Osteocyte (in vitro differentiated cells): ENCODE data around the gene RABGAP1L. TPM values are rescaled to one million over a fixed set of nuclear protein-coding genes. Genes with fewer than 3 reads are reported as not detected.
"Not testable (repeated sequence)": the region's sequence is repeated elsewhere in the genome, so short reads cannot be mapped to it uniquely, and the experiment has no call there.

ENCODE experiments used
- DNase-seq: peaks from one replicate; pipeline ENCODE4 v3.0.0; 2021; ENCODE audit warnings: mixed read lengths; ENCODE audit not compliant: unreplicated experiment; ENCODE audit errors: extremely low spot score
- H3K27ac Mint-ChIP-seq: one replicate; pipeline ENCODE4 v1.8.0; 2021; ENCODE audit warnings: mild to moderate bottlenecking, mixed read lengths; ENCODE audit not compliant: unreplicated experiment
- H3K27me3 Mint-ChIP-seq: one replicate; pipeline ENCODE4 v1.8.0; 2021; ENCODE audit warnings: mixed read lengths; ENCODE audit not compliant: unreplicated experiment
- H3K36me3 Mint-ChIP-seq: one replicate; pipeline ENCODE4 v1.8.0; 2021; ENCODE audit warnings: mixed read lengths; ENCODE audit not compliant: unreplicated experiment
- H3K4me1 Mint-ChIP-seq: one replicate; pipeline ENCODE4 v1.8.0; 2021; ENCODE audit warnings: mixed read lengths; ENCODE audit not compliant: unreplicated experiment
- H3K4me3 Mint-ChIP-seq: one replicate; pipeline ENCODE4 v1.8.0; 2021; ENCODE audit warnings: mild to moderate bottlenecking, moderate library complexity, mixed read lengths; ENCODE audit not compliant: unreplicated experiment
- H3K9me3 Mint-ChIP-seq: one replicate; pipeline ENCODE4 v1.8.0; 2021; ENCODE audit warnings: mixed read lengths; ENCODE audit not compliant: unreplicated experiment
- CTCF ChIP-seq: fragments of 200-600 bp; sonication (generic); IDR thresholded peaks from 2 replicates; pipeline ENCODE4 v1.5.0; 2021; ENCODE audit warnings: antibody characterized with exemption, mild to moderate bottlenecking, moderate library complexity
- total RNA-seq: library from RNA; stranded (reverse); gene quantifications from 2 replicates; pipeline ENCODE4 v1.2.1, GENCODE V29; 2021

RABGAP1L gene
- total RNA-seq, 1 donor from 2014 or later, result 29.3 TPM

GRCh38 chr1:174131032-174131638 lies 28.2 kb upstream of the RABGAP1L start:
- Mint-ChIP-seq H3K4me1 (peaks cover 2% of the 10 kb centered on the region), H3K27me3 (peaks cover 21% of the 10 kb centered on the region), H3K4me3 (no peak overlapping the region), H3K27ac (no peak overlapping the region), H3K36me3 (no peaks in the 10 kb centered on the region), H3K9me3 (peaks cover 7% of the 10 kb centered on the region)
- TF ChIP-seq CTCF, result no peak
- DNase-seq, result no peak

DNA sequence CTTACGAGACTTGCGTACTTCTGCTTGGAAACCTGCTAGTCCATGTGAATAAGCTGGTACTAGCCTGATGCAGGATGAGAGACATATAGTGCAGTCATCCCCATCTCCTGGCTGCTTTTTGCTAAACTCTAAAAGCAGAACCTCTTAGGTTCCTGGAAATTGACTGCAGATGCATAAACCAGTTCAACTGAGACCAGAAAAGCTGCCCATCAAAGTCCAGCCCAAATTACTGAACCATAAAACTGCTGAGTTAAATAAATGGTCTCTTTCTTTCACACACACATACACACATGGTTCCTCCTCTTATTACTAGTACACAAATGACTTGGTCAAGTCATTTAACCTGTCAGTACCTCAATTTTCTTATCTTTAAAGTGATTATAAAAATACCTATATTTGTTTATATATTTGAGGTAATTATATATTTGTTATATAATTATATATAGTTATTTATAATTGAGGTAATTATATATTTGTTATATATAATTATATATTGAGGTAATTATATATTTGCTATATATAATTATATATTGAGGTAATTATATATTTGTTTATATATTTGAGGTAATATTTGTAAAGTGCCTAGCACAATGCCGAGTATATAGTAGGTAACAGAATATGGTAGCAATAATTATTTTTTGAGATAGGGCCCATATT lies 25.2 kb upstream of the RABGAP1L start:
- no peak overlapping the region for H3K27ac Mint-ChIP-seq
- peaks cover 2% of the 10 kb centered on the region for H3K4me1 Mint-ChIP-seq
- H3K36me3 Mint-ChIP-seq, result no peaks in the 10 kb centered on the region
- TF ChIP-seq CTCF, result no peak
- no peak for DNase-seq
- H3K27me3 Mint-ChIP-seq, result peaks cover 6% of the 10 kb centered on the region
- no peaks in the 10 kb centered on the region for H3K9me3 Mint-ChIP-seq
- no peak overlapping the region for H3K4me3 Mint-ChIP-seq

DNA sequence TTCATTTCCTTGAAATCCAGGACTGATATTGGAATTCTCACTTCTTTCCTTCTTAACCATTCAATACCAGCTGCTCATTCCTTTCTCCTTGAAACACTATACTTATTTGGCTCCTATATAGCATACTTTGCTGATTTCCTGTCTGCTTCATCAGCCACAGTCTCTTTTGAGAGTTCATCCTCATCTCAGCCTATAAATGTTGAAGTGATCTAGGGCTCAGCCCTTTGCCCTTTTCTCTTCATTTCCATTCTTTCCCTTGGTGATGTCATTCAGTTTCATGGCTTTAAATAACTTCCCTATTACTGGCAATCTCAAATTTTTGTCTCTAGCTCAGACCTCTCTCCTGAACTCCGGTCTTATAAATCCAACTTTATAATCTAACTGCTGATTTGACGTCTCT lies 24.1 kb upstream of the RABGAP1L start:
- no peaks in the 10 kb centered on the region for H3K36me3 Mint-ChIP-seq
- peaks cover 2% of the 10 kb centered on the region for H3K4me1 Mint-ChIP-seq
- no peak overlapping the region for H3K27ac Mint-ChIP-seq
- no peak for TF ChIP-seq CTCF
- H3K27me3 Mint-ChIP-seq, result peaks cover 10% of the 10 kb centered on the region
- no peaks in the 10 kb centered on the region for H3K9me3 Mint-ChIP-seq
- no peak for DNase-seq
- no peak overlapping the region for H3K4me3 Mint-ChIP-seq

DNA sequence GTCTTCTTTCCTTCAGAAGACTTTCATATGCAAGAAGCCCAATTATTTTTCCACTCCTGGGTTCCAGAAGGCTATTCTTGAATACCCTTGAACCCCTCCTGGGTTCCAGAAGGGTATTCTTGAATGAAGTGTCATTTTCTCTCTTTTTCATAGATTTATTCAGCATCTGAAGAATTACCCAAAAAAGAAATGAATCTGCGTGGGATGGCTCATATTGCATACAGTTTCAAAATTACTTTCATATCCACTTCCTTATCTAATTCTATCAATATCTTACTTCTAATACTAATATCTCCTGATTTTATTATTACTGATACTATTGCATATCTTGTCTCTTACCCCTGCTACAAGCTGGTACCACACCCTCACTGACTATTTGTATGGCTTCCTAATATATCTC lies 22.6 kb upstream of the RABGAP1L start:
- Mint-ChIP-seq H3K4me3 (no peak overlapping the region), H3K9me3 (no peaks in the 10 kb centered on the region), H3K27me3 (peaks cover 15% of the 10 kb centered on the region), H3K36me3 (no peaks in the 10 kb centered on the region), H3K27ac (no peak overlapping the region), H3K4me1 (peaks cover 2% of the 10 kb centered on the region)
- DNase-seq, result no peak
- TF ChIP-seq CTCF, result no peak

GRCh38 chr1:174142836-174143235 lies 16.5 kb upstream of the RABGAP1L start:
- H3K27me3 Mint-ChIP-seq, result peaks cover 29% of the 10 kb centered on the region
- no peaks in the 10 kb centered on the region for H3K36me3 Mint-ChIP-seq
- no peak overlapping the region for H3K27ac Mint-ChIP-seq
- no peak for DNase-seq
- H3K9me3 Mint-ChIP-seq, result peaks cover 13% of the 10 kb centered on the region
- no peaks in the 10 kb centered on the region for H3K4me1 Mint-ChIP-seq
- no peak for TF ChIP-seq CTCF
- H3K4me3 Mint-ChIP-seq, result no peak overlapping the region

DNA sequence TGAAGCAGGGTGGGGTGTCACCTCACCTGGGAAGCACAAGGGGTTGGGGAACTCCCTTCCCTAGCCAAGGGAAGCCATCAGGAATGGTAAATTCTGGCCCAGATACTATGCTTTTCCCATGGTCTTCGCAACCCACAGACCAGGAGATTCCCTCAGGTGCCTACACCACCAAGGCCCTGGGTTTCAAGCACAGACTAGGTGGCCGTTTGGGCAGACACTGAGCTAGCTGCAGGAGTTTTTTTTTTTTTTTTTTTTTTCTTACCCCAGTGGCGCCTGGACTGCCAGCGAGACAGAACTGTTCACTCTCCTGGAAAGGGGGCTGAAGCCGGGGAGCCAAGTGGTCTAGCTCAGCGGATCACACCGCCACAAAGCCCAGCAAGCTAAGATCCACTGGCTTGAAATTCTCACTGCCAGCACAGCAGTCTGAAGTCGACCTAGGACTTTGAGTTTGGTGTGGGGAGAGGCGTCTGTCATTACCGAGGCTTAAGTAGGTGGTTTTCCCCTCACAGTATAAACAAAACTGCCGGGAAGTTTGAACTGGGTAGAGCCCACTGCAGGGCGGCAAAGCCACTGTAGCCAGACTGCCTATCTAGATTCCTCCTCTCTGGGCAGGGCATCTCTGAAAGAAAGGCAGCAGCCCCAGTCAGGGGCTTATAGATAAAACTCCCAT lies 15.5 kb upstream of the RABGAP1L start:
- not testable (repeated sequence) for H3K4me3 Mint-ChIP-seq, H3K36me3 Mint-ChIP-seq, H3K27ac Mint-ChIP-seq, DNase-seq, H3K4me1 Mint-ChIP-seq
- peaks cover 29% of the 10 kb centered on the region for H3K27me3 Mint-ChIP-seq
- H3K9me3 Mint-ChIP-seq, result peaks cover 13% of the 10 kb centered on the region

DNA sequence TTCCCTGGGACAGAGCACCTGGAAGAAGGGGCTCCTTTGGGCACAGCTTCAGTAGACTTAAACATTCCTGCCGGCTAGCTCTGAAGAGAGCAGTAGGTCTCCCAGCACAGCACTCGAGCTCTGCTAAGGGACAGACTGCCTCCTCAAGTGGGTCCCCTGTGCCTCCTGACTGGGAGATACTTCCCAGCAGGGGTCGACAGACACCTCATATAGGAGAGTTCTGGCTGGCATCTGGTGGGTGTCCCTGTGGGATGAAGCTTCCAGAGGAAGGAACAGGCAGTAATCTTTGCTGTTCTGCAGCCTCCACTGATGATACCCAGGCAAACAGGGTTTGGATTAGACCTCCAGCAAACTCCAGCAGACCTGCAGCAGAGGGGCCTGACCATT lies 14.9 kb upstream of the RABGAP1L start:
- H3K27ac Mint-ChIP-seq, H3K4me3 Mint-ChIP-seq, H3K4me1 Mint-ChIP-seq, H3K36me3 Mint-ChIP-seq, DNase-seq: not testable (repeated sequence)
- peaks cover 13% of the 10 kb centered on the region for H3K9me3 Mint-ChIP-seq
- peaks cover 27% of the 10 kb centered on the region for H3K27me3 Mint-ChIP-seq
